ENCODE results near the gene MTMR10.

MTMR10 gene

DNA sequence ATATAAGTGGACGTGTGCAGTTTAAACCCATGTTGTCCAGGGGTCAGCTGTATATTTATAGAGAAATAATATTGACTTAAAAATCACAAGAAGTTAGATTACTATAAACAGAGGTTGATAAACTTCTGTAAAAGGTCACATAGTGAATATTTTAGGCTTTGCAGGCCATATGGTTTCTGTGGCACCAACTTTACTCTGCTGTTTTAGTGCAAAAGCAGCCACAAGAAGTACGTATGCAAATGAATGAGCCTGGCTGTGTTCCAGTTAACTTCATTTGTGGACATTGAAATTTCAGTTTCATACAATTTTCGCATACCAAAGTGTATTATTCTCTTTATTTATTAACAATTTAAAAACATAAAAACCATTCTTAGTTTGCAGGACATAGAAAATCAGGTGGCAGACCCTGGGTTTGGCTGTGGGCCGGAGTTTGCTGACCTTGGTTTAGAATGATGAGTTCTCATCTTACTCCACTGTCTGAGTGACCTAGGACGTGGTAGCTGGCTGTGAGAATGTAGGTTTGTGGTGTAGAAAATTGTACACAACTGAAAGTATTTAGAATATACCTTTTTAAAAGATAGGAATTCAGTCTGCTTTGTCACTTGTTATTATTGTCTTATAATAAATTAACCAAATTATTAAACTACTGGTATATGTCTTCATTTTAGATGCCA, 71.4 kb downstream of the MTMR10 start:
- no peak for DNase-seq

DNA sequence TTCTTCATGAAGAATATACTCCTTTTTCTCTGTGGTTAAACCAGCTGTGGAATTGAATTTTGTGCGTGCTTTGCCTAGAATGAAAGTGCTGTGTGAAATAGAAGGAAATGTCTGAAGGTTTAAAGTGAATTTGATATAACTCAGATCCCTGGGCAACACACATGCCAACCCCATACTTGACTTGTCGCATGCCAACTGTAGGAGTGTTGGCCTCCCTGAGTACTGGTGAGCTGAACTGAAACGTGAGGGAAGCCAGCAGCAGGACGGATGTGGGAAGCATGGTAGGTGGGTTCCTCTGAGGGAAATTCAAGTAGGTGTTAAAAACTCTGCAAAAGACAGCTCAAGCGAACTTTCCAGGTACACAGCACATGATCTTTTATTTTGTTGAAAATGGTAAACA, 73.1 kb downstream of the MTMR10 start:
- no peak for DNase-seq

DNA sequence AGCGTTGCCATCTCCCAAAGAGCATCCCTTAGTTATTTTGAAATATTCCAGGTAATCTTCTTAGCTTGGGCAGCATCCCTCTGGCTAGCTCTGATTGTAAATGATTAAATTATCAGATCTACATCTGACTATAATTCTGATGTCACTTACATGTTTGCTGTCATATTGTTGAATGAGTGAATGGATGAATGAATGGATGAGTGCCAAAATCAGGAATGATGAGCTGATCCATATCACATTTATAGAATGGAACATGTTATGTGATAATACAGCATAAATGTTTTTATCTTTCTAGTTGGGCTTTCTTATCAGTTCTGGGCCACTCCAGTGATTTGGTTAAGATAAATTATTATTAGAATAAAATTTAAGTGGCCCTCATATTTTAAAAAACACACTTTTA, 73.8 kb downstream of the MTMR10 start:
- DNase-seq, result no peak

DNA sequence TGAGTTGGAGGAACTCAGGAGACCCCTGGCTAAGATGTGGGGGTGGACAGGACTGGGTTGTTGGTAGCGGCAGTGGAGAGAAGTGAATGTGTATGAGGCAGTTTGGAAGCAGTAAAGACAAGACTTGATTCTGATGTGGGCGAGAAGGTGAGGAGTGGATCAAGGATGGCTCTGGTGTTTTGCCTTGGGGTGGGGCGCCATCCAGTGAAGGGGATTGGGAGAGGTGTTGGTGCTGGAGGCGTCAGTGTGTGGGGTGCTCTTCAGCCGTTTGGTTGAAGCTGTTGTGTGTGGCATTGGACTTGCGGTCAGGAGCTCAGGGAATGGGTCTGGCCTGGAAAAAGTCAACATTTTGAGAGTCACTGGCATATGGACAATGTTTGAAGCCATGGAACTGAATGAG, 74.4 kb downstream of the MTMR10 start:
- DNase-seq, result no peak

DNA sequence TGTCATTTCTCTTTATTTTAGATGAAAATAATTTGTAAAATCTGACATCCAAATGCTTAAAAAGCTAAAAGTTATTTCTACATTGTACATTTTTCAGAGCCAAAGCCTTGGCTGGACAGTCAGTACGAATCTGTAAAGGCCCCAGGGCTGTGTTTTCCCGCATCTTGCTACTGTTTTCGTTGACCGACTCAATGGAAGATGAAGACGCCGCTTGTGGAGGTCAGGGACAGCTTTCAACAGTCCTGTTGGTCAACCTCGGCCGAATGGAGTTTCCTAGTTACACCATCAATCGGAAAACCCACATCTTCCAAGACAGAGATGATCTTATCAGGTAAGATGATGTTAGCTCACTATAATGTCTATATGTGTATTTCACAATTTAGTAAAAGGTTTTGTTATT, 77.7 kb downstream of the MTMR10 start:
- no peak for DNase-seq

DNA sequence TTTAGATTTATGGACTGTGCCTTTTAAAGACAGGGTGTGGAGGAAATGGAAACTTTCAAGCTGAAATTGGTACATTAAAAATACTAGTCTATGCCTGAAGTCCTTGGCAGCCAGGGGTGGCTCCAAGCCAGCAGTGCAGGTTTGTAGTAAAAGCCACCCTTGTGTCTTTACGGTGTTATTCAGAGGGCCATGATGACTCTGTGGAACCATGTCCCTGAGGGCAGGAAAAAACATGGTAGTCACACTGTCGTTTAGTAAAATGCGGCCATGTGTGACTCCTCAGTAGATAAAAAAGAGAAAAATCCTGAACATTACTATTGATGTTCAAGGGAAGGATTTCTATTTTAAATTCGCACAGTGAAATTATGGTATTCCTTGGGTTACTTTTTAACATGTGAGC, 85.1 kb downstream of the MTMR10 start:
- no peak for DNase-seq

DNA sequence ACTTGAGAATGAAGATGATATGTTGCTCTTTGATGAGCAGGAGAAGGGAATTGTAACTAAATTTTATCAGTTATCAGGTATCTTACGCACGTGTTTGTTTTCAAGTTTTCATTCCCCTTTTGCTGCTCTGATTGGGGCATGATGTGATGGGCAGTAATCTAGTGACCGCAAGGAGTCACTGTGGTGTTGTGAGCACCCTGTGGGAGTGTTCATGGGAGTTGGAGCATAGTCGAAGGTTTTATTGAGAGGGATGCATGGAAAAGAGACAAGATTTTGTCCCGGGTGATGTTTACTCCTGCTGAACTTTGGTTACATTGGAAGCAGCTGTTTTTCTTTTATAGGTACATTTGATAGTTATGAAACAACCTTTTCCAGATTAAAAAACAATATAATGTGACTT, 85.6 kb downstream of the MTMR10 start:
- DNase-seq, result no peak

DNA sequence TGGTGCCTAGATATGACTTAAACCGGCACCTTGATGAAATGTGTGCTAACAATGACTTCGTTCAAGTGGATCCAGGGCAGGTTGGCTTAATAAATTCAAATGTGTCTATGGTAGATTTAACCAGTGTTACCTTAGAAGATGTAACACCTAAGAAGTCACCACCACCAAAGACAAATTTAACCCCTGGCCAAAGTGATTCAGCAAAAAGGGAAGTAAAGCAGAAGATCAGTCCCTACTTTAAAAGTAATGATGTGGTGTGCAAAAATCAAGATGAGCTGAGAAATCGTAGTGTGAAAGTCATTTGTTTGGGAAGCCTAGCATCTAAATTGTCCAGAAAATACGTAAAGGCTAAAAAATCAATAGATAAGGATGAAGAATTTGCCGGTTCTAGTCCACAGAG, 86.6 kb downstream of the MTMR10 start:
- DNase-seq, result no peak

DNA sequence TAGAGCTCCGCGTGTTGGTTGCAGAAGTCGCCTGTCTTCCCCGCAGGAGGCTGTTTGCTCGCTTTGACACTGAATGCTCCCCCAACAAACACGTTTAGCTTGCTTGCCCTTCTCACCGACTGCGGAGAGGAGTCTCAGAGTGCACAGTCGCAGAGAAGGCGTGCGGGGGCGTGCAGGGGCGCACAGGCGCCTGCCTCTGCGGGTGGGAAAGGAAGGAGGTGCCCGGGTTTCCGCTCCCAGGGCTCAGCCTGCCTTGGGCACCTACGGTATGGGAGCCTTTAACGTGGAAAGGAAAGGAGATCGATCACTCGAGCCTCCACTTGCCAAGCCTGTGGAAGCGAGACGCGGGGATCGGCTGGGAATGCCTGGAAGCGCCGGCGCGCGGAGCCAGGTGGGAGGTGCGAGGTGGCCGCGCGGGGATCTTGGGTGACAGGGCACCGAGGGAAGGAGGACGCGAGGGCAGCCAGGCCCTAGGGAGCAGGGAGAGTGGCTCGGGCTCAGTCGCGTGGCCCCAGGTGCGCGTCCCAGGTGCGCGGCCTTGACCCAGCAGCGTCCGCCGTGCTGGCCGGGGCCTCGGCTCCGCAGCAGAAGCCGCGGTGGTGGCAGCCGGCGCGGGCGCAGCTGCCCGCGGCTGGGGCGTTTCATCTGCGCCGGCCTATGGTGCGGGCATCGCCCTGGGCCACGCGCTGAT, 87.8 kb downstream of the MTMR10 start, which contains the start of gene FAN1:
Gene FAN1, plus strand, starts transcription at position 419 of the 691 bp plus-strand sequence. CDS start 749 bp downstream, outside the sequence.
- DNase-seq, result peak; percentile 66

DNA sequence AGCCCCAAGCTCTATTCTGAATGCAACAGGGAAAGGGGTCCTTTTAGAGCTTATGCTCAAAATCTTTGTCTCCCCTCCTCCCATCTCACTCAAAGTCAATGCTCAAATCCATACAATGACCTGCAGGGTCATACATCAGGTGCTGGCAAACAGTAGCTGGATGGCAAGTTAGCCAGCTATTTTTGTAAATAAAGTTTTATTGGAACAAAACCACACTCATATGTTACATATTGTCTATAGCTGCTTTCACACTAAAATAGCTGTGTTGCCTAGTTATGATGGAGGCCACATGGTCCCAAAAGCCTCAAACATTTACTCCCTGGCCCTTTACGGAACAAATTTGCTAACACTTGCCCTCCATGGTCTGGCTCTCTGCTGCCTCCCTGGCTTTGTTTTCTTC, 89.5 kb downstream of the MTMR10 start:
- no peak for DNase-seq

DNA sequence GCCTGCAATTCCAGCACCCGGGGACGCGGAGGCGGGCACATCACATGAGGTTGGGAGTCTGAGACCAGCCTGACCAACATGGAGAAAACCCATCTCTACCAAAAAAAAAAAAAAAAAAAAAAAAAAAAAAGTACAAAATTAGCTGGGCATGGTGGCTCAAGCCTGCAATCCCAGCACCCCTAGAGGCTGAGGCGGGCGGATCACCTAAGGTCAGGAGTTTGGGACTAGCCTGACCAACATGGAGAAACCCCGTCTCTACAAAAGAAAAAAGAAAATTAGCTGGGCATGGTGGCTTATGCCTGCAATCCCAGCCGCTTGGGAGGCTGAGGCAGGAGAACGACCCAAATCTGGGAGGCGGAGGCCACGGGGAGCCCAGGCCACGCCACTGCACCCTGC, 95.2 kb downstream of the MTMR10 start:
- no peak for DNase-seq

DNA sequence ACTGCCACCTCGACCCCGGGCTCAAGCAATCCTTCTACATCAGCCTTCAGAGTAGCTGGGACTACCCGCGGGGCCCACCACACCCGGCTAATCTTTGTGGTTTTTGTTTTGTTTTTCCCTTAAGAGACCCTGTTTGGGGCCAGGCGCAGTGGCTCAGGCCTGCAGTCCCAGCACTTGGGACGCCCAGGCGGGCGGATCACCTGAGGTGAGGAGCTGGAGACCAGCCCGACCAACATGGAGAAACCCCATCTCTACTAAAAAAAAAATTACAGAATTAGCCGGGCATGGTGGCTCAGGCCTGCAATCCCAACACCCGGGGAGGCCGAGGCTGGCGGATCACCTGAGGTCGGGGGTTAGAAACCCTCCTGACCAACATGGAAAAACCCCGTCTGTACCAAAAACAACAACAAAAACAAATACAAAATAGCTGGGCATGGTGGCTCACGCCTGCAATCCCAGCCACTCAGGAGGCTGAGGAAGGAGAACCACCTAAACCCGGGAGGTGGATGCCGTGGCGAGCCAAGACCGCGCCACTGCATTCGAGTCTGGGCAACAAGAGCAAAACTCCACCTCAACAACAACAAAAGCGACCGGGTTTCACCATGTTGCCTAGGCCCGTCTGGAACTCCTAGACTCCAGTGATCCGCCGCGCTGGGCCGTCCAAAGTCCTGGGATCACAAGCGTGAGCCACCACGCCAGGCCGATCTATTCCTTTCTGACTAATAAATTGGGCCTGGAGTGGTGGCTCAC, 95.8 kb downstream of the MTMR10 start:
- no peak for DNase-seq

DNA sequence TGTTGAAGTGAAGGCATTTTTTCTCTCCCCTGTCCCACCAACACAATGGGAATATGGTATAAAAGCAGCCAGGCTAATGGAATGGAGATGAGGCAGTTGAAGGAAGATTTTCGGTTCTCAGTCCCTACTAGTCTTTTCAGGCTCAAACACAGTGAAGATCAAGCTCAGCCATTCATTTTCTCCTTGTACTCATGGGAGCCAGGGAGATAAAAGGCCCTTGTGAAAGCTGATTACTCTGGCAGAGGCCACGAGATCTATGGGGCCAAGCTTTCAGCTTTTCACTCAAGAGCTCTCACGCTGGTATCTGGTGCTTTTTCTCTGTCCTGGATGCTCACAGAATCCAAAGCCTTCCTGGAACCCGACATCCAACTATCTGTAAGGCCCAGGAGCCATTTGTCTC, 102.2 kb downstream of the MTMR10 start:
- no peak for DNase-seq
